IPS DF 19.7 (cell line): ENCODE results near the gene DHX8.
"Not testable (repeated sequence)": the region's sequence is repeated elsewhere in the genome, so short reads cannot be mapped to it uniquely, and the experiment has no call there.

ENCODE experiments used
- DNase-seq: peaks from one replicate; pipeline ENCODE4 v3.0.0-alpha.2; 2013; ENCODE audit warnings: low read depth, low spot score

The DHX8 gene

DNA sequence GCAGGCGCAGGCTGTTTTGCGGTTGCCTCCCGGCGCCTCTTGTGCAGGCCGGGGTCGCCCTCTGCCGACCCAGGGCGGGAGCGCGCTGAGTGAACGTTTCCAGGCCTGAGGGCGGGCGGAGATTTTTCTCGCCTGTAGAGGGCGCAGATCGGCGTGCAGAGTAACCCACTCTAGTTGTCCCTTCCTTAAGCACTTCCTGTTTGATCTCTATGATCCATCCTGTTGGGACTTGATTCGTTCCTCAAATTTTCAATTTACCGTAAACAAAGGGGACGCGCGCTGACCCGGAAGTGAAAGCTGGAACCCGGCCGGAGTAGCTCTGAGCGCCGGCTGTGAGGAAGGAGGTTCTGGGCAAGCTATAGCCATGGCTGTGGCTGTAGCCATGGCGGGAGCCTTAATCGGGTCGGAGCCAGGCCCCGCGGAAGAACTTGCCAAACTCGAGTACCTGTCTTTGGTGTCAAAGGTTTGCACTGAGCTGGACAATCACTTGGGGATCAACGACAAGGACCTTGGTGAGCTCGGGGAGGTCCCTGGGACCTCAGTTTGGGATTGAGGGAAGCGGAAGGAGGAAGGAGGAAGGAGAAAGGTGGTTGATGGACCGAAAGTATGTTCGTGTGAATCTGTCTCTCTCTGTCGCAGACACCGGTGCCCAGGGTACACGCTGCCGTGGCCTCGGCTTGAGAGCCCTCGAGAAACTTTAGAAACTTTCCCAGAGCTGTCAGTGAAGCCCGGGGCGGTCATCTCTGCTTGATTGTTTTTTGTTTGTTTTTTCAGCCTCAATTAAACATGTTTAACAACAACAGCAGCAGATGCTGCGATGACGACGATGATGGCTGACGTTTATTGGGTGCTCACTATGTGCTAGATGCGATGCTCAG is at the start of gene DHX8:
TSS of gene DHX8 (plus strand) at position 302 of the 878 bp plus-strand sequence. CDS start at position 365, 63 bp downstream.
- peak; percentile 97 for DNase-seq

DNA sequence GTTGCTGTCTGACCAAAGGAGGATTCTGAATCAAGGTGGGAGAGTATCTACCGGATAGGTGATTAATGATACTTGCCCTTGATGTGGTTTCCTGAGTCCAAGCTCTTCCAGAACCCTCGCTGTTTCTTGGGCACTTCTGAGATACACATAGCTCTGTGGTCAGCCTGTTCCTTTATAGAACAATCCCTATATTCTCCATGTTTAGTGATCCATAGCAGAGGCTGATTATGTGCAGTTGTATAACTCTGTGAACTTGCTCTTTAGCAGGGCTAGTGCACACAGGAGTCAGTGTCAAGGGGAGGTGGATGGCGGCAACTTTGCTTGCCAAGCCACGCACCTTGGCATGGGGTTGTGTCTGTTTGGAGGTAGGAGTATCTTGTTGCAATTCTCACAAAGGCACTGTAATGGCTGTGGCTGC is 48.9 kb upstream of the DHX8 start:
- DNase-seq: no peak

DNA sequence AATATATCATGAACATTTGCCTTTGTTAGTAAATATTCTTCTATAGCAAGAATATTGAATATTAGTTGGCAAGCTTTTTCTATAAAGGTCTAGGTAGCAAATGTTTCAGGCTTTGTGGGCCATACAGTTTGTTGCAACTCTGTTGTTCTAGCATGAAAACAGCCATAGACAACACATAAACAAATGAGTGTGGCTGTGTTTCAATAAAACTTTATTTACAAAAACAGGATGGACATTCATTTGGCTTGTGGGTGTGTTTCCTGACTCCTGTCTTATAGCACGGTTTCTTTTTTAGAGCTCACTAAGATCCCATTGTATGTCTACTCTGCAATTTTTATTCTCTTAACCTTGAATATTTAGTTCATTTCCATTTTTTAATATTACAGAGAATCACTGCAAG is 46.0 kb upstream of the DHX8 start:
- DNase-seq: no peak

DNA sequence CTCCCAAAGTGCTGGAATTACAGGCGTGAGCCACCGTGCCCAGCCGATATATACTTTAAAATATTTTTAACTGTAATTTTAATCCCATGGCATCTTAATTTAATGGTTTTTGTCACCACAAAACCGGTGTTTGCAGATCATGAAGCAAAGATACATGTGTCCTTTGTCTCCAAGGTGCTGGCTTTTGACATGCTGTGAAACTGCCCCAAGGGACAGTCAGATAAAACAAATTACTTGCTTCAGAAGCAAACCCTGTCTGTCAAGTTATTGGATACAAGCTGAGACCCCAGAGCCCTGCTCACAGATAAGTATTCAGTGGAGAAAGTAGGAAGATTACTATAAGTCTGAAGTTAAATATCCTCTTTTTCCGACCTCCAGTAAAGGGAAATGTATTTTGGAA is 45.1 kb upstream of the DHX8 start:
- DNase-seq: no peak

DNA sequence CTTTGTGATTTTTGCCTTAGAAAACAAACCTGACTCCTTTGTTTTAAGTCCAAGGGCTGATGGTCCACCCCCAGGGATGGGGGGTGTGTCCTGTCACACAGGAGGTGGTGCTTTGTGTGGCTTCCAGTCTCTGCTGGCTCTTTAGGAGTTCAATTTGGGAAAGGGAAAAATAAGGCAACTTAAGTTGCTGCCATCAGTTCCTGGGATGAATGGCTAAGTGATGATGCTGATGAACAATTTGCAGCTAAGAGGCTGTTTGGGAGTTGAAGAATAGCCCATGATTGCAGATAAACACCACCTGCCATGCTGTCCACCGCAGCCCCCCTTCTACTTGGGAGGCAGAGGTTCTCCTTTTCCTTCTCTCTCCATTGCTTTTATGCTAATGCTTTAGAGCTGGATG is 44.7 kb upstream of the DHX8 start:
- no peak for DNase-seq

DNA sequence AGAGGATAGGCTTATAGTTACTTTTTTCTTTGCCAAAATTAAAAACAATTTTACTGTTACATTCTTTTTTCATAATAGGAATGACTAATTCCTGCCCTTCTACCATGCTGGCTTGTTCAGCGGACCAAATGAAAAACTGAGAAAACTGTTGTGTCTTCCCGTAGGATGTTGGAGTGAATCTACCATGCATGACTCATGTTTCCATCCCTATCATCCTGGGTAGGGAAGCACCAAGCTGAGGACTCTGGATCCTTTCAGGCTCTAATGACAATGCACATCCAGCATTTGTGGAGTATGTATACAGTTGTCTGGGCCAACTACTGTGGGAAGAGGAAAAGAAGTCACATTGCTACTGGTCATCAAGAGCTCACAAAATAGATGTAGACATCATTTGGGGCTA is 41.1 kb upstream of the DHX8 start:
- DNase-seq: no peak

DNA sequence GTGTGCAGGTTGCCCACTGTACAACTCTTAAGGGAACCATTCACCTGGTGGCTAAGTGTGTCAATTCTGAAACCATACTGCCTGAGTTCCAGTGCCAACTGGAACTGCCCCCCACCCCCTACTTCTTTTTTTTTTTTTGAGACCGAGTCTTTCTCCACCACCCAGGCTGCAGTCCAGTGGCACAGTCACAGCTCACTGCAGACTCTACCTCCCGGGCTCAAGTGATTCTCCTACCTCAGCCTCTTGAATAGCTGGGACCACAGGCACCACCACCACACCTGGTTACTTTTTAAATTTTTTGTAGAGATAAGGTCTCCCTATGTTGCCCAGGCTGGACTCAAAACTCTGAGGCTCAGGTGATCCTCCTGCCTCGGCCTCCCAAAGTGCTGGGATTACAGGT is 40.4 kb upstream of the DHX8 start:
- no peak for DNase-seq

DNA sequence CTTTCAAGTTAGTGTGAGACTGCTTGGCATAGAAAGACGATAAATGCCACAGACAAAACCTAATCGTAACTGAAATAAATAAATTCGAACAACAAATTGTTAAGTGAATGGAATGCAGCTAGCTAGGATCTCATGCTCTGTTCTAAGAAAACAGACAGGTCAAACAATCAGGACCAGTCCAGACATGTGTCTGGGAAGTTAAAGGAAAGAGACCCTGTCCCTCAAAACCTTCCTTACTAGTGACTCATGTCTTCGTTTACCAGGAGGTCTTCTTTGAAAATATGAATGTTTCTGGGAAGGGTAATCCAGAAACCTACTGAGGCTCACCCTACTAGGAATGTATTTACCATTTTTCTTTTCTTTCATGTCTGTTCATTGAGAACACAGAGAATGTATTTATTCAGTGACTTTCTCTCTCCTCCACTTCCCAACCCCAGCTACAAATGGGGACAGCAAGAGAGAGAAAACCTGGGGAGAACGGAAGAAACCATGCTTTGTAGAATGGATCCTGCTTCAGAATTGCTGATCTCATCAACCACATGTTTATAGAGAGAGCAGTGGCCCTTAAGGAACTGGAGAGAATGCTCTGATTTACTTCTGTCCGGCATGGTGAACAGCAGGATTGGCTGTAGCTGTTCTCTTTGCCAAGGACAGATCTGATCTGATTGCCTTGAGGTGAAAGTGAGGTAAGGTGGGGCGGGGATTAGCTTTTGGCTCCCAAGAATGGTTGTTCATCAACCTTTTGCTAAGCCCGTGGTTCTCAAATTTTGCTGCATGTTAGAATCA is 39.4 kb upstream of the DHX8 start:
- DNase-seq: no peak

DNA sequence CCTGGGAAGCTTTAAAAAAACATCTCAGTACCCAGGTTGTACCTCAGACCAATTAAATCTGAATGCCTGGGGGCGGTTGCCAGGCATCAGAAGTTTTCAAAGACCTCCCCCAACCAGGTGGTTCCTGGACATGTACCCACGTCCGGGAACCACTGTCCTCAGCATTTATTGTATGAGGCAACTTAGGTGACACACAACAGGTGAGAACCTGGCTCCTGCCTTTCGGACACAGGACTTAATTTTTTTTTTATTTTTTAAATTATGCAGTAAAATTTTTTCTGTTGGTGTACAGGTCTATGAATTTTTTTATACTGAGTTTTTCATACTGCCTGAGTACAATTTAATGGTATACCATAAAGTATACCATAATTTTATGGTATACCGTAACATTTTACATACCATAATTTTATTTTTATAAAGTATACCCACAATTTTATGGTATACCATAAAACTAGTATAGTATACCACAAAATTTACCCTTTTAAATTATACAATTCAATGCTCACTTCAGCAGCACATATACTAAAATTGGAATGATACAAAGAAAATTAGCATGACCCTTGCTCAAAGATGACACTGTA is 38.7 kb upstream of the DHX8 start:
- DNase-seq: no peak

DNA sequence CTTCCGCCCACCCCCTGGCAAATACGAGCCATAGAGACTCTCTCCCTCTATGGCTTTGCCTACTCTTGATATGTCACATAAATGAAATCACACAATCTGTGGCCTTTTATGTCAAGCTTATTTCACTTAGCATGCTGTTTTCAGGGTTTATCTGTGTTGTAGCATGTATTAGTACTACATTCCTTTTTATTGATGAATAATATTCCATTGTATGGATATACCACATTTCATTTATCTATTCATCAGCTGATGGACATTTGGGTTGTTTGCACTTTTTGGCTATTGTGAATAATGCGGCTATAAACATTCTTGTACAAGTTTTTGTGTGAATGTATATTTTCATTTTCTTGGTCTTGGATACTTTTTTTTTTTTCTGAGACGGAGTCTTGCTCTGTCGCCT is 37.0 kb upstream of the DHX8 start:
- no peak for DNase-seq

DNA sequence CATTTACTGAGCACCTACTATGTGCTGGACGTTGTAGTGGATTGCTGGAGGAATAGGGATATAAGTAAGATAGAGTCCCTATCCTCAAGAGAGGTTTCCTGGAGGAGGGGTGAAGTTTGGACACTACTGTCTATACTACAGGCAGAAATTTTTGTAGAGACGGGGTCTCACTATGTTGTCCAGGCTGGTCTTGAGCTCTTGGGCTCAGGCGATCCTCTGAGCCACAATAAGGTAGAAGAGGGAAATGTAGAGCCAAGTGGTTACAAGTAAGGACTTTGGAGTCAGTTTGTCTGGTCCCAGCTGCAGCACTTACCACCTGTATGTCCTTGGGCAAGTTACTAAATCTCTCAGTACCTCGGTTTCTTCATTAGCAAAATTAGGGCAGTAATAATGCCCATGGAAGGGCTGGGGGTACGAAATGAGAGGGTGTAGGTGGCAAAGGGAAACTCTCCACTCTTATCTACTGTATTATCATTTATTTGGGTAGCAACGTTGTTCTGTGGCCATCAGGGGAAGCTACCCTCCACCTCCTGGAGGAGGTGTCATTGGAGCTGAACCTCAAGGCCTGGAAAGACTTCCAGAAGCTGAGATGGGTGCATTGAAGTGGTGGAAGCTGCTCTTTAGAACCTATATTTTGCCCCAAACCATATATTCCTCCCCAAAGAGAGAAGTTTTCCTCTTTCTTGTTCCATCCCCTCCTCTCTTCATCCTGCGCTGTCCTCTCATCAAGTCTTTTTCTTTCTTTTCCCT is 34.9 kb upstream of the DHX8 start:
- DNase-seq: no peak

DNA sequence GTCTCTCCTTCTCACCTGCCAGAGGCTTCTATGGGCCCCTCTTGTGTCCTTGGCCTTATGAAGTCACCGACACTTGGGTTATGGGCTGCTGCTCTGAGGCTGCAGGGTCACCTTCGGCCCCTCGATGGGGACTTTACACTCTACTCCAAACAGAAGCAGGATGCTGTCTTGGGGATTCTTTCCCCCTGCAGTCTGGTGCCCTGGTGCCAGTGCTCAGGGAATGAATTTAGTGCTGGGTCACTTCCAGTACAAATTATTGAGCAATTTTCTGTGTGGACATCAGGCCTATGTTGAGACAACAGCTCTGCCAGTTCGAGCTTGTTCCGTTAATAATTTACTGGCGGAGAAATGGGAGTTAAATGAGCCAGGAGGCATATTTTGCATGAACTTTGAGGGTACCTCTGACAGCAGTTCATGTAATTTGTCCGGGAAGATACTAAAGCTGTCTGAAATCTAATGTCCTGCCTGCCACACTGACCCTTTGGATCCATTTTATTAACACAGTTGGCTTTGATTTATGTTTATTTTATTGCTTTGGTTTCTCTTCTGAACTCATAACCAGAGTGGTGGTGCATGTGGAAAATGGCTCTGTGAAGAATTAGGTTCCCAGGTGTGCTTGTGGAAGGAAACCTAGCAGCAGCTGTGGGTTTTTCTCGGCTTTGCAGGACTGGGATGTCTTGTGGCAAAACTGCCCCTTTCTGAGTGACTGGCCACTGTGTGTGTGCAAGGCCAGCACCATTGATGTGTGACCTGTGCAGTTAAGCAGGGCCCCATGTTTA is 34.1 kb upstream of the DHX8 start:
- DNase-seq: no peak

DNA sequence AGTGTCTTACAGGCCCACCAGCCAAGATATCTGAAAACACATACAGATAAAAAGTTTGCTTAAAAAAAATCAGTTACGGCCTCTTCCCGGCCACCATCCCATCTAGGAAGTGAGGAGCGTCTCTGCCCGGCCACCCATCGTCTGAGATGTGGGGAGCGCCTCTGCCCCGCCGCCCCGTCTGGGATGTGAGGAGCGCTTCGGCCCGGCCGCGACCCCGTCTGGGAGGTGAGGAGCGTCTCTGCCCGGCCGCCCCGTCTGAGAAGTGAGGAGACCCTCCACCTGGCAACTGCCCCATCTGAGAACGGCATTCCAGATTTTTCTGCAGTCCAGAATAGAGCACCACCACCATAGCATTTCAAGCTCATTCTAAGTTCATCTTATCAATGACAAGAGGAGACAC is 33.0 kb upstream of the DHX8 start:
- not testable (repeated sequence) for DNase-seq

DNA sequence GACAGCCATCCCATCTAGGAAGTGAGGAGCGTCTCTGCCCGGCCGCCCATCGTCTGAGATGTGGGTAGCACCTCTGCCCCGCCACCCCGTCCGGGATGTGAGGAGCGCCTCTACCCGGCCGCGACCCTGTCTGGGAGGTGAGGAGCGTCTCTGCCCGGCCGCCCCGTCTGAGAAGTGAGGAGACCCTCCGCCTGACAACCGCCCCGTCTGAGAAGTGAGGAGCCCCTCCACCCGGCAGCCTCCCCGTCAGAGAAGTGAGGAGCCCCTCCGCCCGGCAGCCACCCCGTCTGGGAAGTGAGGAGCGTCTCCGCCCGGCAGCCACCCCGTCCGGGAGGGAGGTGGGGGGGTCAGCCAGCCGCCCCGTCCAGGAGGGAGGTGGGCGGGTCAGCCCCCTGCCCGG is 32.0 kb upstream of the DHX8 start:
- not testable (repeated sequence) for DNase-seq

DNA sequence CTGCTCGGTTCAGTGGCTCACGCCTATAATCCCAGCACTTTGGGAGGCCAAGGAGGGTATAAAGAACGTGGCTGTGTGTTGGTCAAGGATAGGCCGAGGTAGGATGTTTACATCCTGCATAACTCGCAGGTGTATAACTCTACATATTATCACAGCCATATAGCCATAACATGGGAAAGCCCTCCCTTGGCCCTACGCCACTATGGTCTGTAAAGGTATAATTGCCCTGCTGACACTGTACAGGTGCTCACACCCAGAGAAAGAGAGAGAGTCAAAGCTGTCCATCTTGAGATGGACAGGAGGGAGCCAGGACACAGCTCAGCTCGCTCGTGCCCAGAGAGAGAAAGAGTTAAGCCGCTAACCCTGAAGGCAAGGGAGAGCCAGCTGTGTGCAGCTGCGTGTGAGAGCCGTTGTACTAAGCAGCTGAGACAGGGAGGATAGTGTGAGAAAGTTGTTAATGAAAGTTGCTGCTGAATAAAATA is 30.4 kb upstream of the DHX8 start:
- no peak for DNase-seq

DNA sequence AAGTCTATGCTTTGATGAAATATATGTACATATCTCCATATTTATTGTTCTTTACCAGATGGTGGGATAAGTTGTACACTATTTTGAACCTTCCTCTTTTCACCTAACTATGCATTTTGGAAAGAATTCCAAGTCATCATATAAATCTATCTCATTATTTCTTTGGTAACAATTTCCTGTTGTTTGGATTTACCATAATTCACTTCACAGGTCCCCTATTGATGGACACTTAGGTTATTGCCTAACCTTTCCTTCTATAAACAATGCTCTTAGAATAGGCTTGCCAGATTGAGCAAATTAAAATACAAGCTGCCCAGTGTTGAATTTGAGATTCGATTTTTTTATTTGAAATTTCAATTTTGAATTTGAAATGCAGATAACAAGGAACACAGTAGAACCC is 28.9 kb upstream of the DHX8 start:
- no peak for DNase-seq

DNA sequence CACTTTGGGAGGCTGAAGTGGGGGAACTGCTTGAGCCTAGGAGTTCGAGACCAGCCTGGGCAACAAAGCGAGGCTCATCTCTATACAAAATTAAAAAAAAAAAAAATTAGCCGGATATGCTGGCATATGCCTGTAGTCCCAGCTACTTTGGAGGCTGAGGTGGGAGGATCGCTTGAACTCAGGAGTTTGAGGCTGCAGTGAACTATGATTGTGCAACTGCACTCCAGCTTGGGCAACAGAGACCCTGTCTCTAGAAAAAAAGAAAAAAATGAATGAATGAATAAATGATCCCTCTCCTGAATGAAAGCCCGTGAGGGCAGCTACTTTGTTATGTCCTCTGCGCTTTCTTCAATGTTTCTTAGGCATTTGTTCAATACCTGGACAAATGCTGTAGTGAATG is 27.7 kb upstream of the DHX8 start:
- DNase-seq: no peak

DNA sequence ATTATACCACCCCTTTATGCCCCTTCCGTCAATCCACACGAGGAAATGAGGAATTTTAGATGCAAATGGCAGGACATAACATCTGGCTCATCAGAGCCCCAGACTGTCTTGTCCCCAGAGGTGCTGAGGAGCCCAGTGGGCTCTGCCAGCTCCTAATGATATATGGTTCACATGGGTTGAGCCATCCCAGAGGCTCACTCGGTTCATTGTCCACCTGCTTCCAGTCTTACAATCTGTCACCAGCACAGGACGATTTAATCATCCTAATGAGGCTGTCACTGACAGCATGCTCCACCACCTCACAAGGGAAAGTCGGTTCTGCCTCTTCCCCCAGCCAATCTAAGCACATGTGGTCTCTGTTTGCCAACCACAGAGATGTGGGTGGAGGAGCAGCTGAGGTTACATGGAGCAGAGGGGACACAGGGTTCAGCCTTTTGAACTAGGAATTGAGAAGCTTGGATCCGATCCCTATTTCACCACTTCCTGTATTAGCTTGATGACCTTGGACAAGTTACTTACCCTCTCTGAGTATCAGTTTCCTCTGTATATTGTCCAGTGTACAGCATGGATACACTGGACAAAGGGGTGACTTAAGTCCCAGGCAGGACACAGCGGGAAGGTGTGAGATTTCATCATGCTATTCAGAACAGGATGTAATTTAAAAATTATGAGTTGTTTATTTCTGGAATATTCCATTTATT is 27.0 kb upstream of the DHX8 start:
- no peak for DNase-seq

DNA sequence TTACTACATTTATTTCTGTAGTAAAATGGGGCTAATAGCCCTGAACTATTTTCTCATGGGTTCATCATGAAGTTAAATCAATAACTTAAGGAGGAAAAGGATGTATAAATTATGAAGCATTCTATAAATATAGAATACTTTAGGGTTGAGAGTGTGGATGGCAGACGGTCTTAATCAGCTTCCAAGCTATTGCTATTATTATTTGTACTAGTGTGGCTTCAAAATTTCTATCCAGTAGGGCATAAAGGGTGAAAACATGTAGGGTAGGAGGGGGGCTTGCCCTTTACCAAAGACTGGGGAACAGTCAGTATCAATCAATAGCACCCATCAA is 26.4 kb upstream of the DHX8 start:
- no peak for DNase-seq

DNA sequence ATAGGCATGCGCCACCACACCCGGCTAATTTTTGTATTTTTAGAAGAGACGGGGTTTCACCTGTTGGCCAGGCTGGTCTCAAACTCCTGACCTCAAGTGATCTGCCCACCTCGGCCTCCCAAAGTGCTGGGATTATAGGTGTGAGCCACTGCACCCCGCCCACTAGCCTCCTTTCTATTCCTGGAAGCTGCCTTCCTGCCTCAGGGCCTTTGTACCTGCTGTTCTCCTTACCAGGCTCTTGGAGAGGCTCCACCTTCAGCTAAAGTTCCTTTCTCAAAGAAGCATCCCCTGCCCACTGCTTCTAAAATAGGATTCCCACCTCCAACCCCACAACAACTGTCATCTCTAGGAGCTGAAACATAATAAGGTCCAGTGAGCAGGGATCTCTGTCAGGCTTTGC is 23.9 kb upstream of the DHX8 start:
- not testable (repeated sequence) for DNase-seq
